Activated CD4-positive, alpha-beta T cell treated with anti-CD3 and anti-CD28 coated beads for 24 hours (primary cell): ENCODE results near the gene MED8.
A peak's percentile ranks its signal among the peaks of the same experiment; 100 is the strongest.

ENCODE experiments used
- DNase-seq, 2 donors: peaks; one replicate each; pipeline ENCODE4 v3.0.0-alpha.2; 2020; ENCODE audit warnings: low read depth in 2 of 2

Gene MED8

GRCh38 chr1:43389326-43390313 lies at the start of gene MED8, which contains the start of gene SZT2:
Gene MED8, minus strand, starts transcription at chr1:43389800. Its CDS starts 36 bp downstream, at chr1:43389764.
Gene SZT2, plus strand, starts transcription at chr1:43389899. Its CDS starts 70 bp downstream, at chr1:43389969.
- peak; percentile 87 to 92 for DNase-seq

GRCh38 chr1:43438953-43439581 lies 49.5 kb upstream of the MED8 start:
- no peak for DNase-seq

- no peak for DNase-seq
Observed at GRCh38 chr1:43438576-43438952, 49.0 kb upstream of the MED8 start.

DNA sequence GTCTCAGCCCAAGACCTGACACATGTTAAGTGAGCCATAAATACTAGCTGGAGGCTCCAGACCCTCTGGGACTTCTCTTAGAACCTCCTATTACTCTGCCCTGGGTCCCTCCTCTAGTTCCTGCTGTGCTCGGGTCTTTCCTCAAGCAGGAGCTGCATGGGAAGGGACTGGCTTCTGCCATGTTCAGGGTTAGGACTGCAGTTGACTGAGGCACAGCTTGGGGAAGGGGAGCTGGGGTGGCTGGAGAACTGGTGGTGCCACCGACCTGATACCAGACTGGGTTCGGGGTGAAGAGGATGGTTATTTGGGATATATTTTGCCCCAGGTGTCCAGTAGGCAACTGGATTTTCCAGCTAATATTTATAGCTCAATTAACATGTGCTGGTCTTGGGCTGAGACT lies 48.4 kb upstream of the MED8 start:
- DNase-seq, result no peak

GRCh38 chr1:43437031-43437973 lies 47.7 kb upstream of the MED8 start:
- DNase-seq, result no peak

GRCh38 chr1:43436371-43436770 lies 46.8 kb upstream of the MED8 start:
- DNase-seq, result no peak

DNA sequence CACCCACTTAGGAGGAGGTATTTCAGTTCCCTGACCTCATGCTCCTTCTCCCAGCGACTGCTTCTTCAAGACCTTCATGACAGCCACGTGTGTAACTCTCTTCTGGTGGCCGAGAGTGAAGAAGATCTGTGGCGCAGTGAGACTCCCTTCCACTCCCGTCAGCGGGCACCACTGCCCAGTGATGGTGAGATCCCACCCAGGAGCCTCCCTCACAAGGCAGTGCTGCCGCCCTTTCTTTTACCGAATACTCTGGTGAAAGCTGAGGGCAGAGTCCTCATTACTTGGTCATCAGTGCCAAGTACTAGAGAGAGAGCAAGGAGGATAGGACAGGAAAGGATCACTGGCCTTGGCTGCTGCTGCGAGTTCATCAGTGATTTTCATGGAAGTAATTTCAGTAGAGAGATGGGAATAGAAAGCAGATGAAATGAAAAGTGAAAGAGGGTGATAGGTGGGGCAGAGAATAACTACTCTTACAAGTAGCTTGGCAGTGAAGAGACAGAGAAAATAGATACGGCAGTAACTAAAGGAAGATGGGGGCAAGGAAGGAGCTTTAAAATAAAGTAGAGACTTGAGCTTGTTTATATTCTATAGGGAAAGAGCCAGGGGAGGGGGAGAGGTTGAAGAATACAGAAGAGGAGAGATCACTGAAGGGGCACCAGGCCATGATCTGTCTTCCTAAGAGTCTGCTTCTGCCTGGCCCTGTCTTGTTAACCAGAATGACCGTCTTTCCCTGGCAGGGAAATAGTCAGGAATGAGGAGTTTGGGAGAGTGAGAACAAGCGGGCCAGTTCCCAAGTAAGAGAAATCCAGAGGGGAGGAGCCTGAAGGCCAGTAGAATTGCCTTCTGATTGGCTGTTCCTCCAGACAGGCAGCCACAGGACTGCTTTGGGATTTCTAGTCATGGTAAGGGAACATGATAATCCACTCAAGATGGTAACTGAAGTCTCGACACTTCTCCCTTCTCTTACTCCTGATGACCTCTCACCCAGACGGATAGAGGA lies 45.8 kb upstream of the MED8 start:
- no peak for DNase-seq

DNA sequence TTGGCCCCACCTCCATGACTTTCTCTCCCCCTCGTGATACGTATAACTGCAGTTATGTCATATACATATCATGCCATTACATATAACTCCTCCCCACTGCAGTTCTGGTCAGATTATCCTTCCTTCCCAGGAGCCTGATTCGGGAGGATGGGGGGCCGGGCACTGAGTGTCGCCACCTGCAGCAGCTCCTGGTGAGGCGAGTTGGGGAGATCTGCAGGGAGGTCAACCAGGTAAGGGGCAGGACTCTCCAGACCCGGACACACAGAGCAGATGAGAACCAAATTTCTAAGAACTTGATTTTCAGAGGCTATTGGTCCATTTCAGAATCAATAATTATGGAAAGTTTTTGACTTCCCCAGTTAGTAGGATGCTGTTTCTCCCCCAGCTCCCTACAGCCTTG lies 44.7 kb upstream of the MED8 start:
- DNase-seq, result no peak

GRCh38 chr1:43432907-43433306 lies 43.3 kb upstream of the MED8 start:
- DNase-seq, result no peak

- DNase-seq, result no peak
Observed at GRCh38 chr1:43432171-43432860, 42.7 kb upstream of the MED8 start.

- no peak for DNase-seq
Observed at GRCh38 chr1:43431676-43432075, 42.1 kb upstream of the MED8 start.

GRCh38 chr1:43430831-43431230 lies 41.2 kb upstream of the MED8 start:
- DNase-seq, result no peak

DNA sequence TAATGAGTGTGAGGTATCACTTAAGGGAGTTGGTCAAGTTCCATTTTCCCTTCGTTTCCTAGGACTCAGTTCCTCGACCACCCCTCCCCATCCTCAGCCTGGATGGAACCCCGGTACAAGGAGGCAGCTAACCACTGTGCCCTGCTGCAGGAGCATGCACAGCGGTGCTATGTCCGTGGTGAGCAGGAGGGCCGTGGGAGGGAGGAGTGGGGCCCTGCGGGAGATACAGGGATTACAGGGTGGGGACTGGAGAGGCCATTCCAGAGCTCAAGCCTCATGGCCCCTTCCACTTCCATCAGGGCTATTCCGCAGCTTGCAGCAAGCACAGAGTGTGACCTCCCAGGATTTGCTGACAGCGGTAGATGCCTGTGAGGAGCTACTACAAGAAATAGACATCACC lies 38.3 kb upstream of the MED8 start:
- no peak for DNase-seq

DNA sequence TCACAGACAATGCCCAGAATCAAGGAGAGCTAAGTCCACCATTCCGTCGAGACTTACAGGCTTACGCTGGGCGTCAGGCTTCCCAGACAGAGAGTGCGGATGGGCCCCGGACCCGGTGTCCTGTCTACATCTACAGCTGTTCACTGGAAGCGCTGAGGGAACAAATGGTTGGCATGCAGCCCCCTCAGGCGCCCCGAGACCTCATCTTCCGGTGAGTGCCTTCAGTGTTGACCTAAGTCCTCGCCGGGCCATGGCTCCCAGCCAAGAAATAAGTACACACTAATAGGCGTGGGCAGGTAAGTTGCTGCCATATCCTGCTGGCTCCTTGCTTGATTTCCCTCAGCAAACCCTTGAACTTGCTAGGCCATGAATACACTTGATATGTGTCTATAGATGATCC lies 37.9 kb upstream of the MED8 start:
- DNase-seq, result no peak

DNA sequence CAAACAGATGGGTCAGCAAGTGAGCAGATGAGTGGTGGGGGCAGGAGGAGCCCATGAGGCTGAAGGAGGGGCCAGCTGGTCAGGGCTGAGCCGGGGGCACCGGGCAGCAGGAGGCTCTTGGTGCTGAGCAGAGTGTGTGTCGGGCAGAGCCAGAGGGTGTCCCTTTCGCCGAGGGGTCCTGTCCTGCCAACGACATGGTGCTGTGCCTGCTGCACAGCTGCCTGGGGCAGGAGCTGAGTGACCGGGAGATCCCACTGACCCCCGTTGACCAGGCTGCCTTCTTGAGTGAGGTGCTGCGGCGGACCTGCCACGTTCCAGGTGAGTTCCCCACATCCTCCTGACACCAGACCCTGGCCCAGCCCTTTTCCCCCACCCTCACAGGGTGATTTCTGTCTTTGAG lies 36.6 kb upstream of the MED8 start:
- no peak for DNase-seq

DNA sequence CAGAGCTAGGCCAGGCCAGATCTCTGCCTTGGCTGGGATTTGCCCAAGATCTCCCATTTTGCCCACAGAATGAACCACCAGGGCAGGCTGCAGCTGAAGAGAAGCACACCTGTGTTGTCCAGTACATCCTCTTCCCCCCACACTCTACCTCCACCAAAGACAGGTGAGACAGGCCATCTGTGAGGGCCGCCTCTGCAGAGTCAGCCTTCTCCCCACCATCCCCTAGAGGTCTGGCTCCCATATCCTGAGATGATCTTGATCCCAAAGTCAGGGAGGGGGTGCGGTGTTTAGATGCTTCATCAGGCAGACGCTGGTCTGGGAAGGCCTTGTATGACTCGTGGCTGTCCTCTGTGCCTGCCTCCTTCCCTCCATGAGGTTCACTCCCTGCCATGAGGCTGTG lies 35.4 kb upstream of the MED8 start:
- DNase-seq, result no peak

DNA sequence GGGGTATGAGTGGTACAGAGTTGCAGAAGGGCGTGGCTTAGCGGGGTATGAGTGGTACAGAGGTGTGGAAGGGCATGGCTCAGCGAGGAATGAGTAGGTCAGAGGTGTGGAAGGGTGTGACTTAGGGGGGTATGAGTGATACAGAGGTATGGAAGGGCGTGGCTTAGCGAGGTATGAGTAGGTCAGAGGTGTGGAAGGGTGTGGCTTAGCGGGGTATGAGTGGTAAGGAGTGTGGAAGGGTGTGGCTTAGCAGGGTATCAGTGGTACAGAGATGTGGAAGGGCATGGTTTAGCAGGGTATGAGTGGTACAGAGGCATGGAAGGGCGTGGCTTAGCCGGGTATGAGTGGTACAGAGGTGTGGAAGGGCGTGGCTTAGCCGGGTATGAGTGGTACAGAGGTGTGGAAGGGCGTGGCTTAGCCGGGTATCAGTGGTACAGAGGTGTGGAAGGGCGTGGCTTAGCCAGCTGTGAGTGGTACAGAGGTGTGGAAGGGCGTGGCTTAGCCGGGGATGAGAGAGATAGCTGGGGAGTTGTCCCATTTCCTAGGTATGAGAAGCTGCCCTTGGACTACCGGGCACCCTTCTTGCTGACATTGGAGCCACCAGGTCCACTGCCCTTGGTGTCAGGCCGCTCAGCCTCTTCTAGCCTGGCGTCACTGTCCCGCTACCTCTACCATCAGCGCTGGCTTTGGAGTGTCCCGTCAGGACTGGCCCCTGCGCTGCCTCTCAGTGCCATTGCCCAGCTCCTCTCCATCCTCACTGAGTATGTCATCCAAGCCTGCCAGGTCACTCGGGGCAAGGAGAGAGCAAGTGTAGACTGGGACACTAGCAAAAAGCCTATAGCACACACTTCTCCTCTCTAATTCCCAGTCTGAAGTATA lies 34.3 kb upstream of the MED8 start:
- no peak for DNase-seq

- no peak for DNase-seq
Observed at GRCh38 chr1:43422995-43423671, 33.5 kb upstream of the MED8 start.
